ENCODE measurements around the gene TTBK1. TPM values are rescaled to one million over a fixed set of nuclear protein-coding genes. Genes with fewer than 3 reads are reported as not detected.

TTBK1 gene
- total RNA-seq, 1 experiment from 2014 or later, result 0.61 TPM

GRCh38 chr6:43276577-43277305 is 33.5 kb downstream of the TTBK1 start:
- CTCF ChIA-PET, result interaction anchor here (0.5 kb wide), 1 partner anchor 179 kb away, joined by 4 read pairs; the partner anchor contains the start of gene DLK2
- H3K9me3 Mint-ChIP-seq (ENCODE audit: unreplicated experiment), result no peaks in the 10 kb centered on the region
- H3K4me3 ChIP-seq (ENCODE audit: low read depth, low read length), result no peak overlapping the region

GRCh38 chr6:43277306-43277642 is 34.0 kb downstream of the TTBK1 start:
- CTCF ChIA-PET, result interaction anchor here (0.5 kb wide), 1 partner anchor 178 kb away, joined by 4 read pairs; the partner anchor contains the start of gene DLK2
- Mint-ChIP-seq H3K27ac (ENCODE audit: unreplicated experiment) (no peak overlapping the region), H3K4me1 (ENCODE audit: low read depth, unreplicated experiment) (peaks cover 25% of the 10 kb centered on the region), H3K4me3 (ENCODE audit: unreplicated experiment) (no peak overlapping the region), H3K9me3 (ENCODE audit: unreplicated experiment) (no peaks in the 10 kb centered on the region), H3K36me3 (ENCODE audit: insufficient read depth, unreplicated experiment) (no peaks in the 10 kb centered on the region), H3K27me3 (ENCODE audit: insufficient read depth, unreplicated experiment) (no peaks in the 10 kb centered on the region)
- no peak for DNase-seq
- H3K4me3 ChIP-seq (ENCODE audit: low read depth, low read length), result no peak overlapping the region
- BruUV-seq (replicated peaks), result no TSS peak
- peaks cover 52% of the 10 kb centered on the region for H3K4me1 ChIP-seq
- intact Hi-C loops (cut with micrococcal nuclease; ENCODE audit: unreplicated experiment), result no loop called here
- no peaks in the 10 kb centered on the region for H3K36me3 ChIP-seq (ENCODE audit: control insufficient read depth, insufficient read depth, low read length)
- H3K9me3 ChIP-seq, result no peaks in the 10 kb centered on the region
- TF ChIP-seq CTCF (IDR thresholded peaks at IDR 0.05; ENCODE audit: insufficient read depth in 1 of 2, low read depth in 1 of 2, low read length in 1 of 2, severe bottlenecking in 1 of 2, unreplicated experiment in 1 of 2), result no peak
- POLR2A ChIA-PET, result no interaction called here
- H3K27me3 ChIP-seq (replicated peaks; ENCODE audit: control insufficient read depth, insufficient read depth, low read length), result no peaks in the 10 kb centered on the region

More at GRCh38 chr6:43276577-43277305, 33.5 kb downstream of the TTBK1 start:
- Mint-ChIP-seq H3K4me1 (ENCODE audit: low read depth, unreplicated experiment) (peaks cover 24% of the 10 kb centered on the region), H3K27me3 (ENCODE audit: insufficient read depth, unreplicated experiment) (no peaks in the 10 kb centered on the region), H3K4me3 (ENCODE audit: unreplicated experiment) (peak overlapping the region; percentile 9), H3K36me3 (ENCODE audit: insufficient read depth, unreplicated experiment) (no peaks in the 10 kb centered on the region), H3K27ac (ENCODE audit: unreplicated experiment) (no peak overlapping the region)
- no peak for DNase-seq
- BruUV-seq (replicated peaks), result no TSS peak
- H3K9me3 ChIP-seq, result no peaks in the 10 kb centered on the region
- TF ChIP-seq CTCF (IDR thresholded peaks at IDR 0.05; ENCODE audit: insufficient read depth in 1 of 2, low read depth in 1 of 2, low read length in 1 of 2, severe bottlenecking in 1 of 2, unreplicated experiment in 1 of 2), result no peak
- intact Hi-C loops (cut with micrococcal nuclease; ENCODE audit: unreplicated experiment), result no loop called here
- no peaks in the 10 kb centered on the region for H3K27me3 ChIP-seq (replicated peaks; ENCODE audit: control insufficient read depth, insufficient read depth, low read length)
- POLR2A ChIA-PET, result no interaction called here
- peaks cover 47% of the 10 kb centered on the region for H3K4me1 ChIP-seq
- H3K36me3 ChIP-seq (ENCODE audit: control insufficient read depth, insufficient read depth, low read length), result no peaks in the 10 kb centered on the region

- peaks cover 25% of the 10 kb centered on the region for H3K4me1 Mint-ChIP-seq (ENCODE audit: low read depth, unreplicated experiment)
- Histone ChIP-seq H3K36me3 (ENCODE audit: control insufficient read depth, insufficient read depth, low read length) (no peaks in the 10 kb centered on the region), H3K4me1 (peaks cover 52% of the 10 kb centered on the region), H3K27me3 (replicated peaks; ENCODE audit: control insufficient read depth, insufficient read depth, low read length) (no peaks in the 10 kb centered on the region), H3K4me3 (ENCODE audit: low read depth, low read length) (no peak overlapping the region), H3K9me3 (no peaks in the 10 kb centered on the region)
- CTCF ChIA-PET, result no interaction called here
- no peak for TF ChIP-seq CTCF (IDR thresholded peaks at IDR 0.05; ENCODE audit: insufficient read depth in 1 of 2, low read depth in 1 of 2, low read length in 1 of 2, severe bottlenecking in 1 of 2, unreplicated experiment in 1 of 2)
- peak overlapping the region; percentile 51 for H3K27ac Mint-ChIP-seq (ENCODE audit: unreplicated experiment)
- H3K4me3 Mint-ChIP-seq (ENCODE audit: unreplicated experiment), result no peak overlapping the region
- no TSS peak for BruUV-seq (replicated peaks)
- POLR2A ChIA-PET, result no interaction called here
- no peak for DNase-seq
- H3K9me3 Mint-ChIP-seq (ENCODE audit: unreplicated experiment), result no peaks in the 10 kb centered on the region
- no peaks in the 10 kb centered on the region for H3K27me3 Mint-ChIP-seq (ENCODE audit: insufficient read depth, unreplicated experiment)
- intact Hi-C loops (cut with micrococcal nuclease; ENCODE audit: unreplicated experiment), result no loop called here
- no peaks in the 10 kb centered on the region for H3K36me3 Mint-ChIP-seq (ENCODE audit: insufficient read depth, unreplicated experiment)
Measured at GRCh38 chr6:43277643-43278523, 34.6 kb downstream of the TTBK1 start.

Measured in Caco-2 (cell line).